NCI-H2081 (cell line): ENCODE measurements around the gene FAH.
"Not testable (repeated sequence)": the region's sequence is repeated elsewhere in the genome, so short reads cannot be mapped to it uniquely, and the experiment has no call there.

Experiments
- DNase-seq, 2 experiments: peaks; one replicate each; lab custom pipeline; 2025; lab: John Stamatoyannopoulos, UW

FAH gene

GRCh38 chr15:80152896-80153876 lies at the start of gene FAH:
Gene FAH, plus strand, starts transcription at chr15:80152999. Its CDS starts 56 bp downstream, at chr15:80153055.
- no peak for DNase-seq

GRCh38 chr15:80105193-80105592 lies 47.6 kb upstream of the FAH start:
- no peak for DNase-seq

- no peak for DNase-seq
These were observed 47.2 kb upstream of the FAH start for GRCh38 chr15:80105595-80105994.

- no peak for DNase-seq
These were observed 46.7 kb upstream of the FAH start for GRCh38 chr15:80106051-80106450.

- no peak for DNase-seq
These were observed 45.6 kb upstream of the FAH start for GRCh38 chr15:80107204-80107603.

- DNase-seq, result no peak
These were observed 45.0 kb upstream of the FAH start for GRCh38 chr15:80107774-80108173.

- no peak for DNase-seq
These were observed 43.4 kb upstream of the FAH start for GRCh38 chr15:80109388-80109787.

- no peak for DNase-seq
These were observed 41.9 kb upstream of the FAH start for GRCh38 chr15:80110920-80111319.

- no peak for DNase-seq
These were observed 38.7 kb upstream of the FAH start for GRCh38 chr15:80114114-80114513.

- DNase-seq, result no peak
These were observed 37.8 kb upstream of the FAH start for GRCh38 chr15:80115021-80115420.

- DNase-seq, result no peak
These were observed 33.8 kb upstream of the FAH start for GRCh38 chr15:80118956-80119355.

- no peak for DNase-seq
These were observed 32.2 kb upstream of the FAH start for GRCh38 chr15:80120636-80121035.

GRCh38 chr15:80121546-80121945 lies 31.3 kb upstream of the FAH start:
- DNase-seq, result peak in 1 of 2 experiments; percentile 7

- no peak for DNase-seq
These were observed 29.8 kb upstream of the FAH start for GRCh38 chr15:80123034-80123433.

GRCh38 chr15:80127253-80127652 lies 25.5 kb upstream of the FAH start:
- not testable (repeated sequence) for DNase-seq

- DNase-seq, result no peak
These were observed 24.9 kb upstream of the FAH start for GRCh38 chr15:80127911-80128310.

GRCh38 chr15:80132382-80132781 lies 20.4 kb upstream of the FAH start:
- DNase-seq, result no peak

- DNase-seq, result no peak
These were observed 15.9 kb upstream of the FAH start for GRCh38 chr15:80136854-80137253.

- no peak for DNase-seq
These were observed 13.8 kb upstream of the FAH start for GRCh38 chr15:80138961-80139360.

GRCh38 chr15:80140909-80141308 lies 11.9 kb upstream of the FAH start:
- no peak for DNase-seq

GRCh38 chr15:80141916-80142598 lies 10.7 kb upstream of the FAH start:
- no peak for DNase-seq

GRCh38 chr15:80142646-80143045 lies 10.2 kb upstream of the FAH start:
- no peak for DNase-seq

- DNase-seq, result no peak
These were observed 1.7 kb upstream of the FAH start for GRCh38 chr15:80151148-80151547.
